Naive B cell (primary cell): ENCODE data around the gene CFAP410. TPM values are rescaled to one million over a fixed set of nuclear protein-coding genes. Genes with fewer than 3 reads are reported as not detected.
A peak's percentile ranks its signal among the peaks of the same experiment; 100 is the strongest.

Source experiments
- ATAC-seq, 2 donors: fragments of 150-1000 bp; cut with Tn5 transposase; 2 replicates each; pipeline ENCODE4 v1.10.0; 2021; ENCODE audit warnings: low read depth in 2 of 2, mild to moderate bottlenecking in 2 of 2, moderate library complexity in 2 of 2
- DNase-seq: peaks from one replicate; pipeline ENCODE4 v3.0.0; 2022
- H3K27ac Mint-ChIP-seq, 6 donors: one replicate each; pipeline ENCODE4 v1.8.0; 2020 to 2022; ENCODE audit warnings: mild to moderate bottlenecking in 6 of 6, mixed read lengths in 6 of 6, moderate library complexity in 5 of 6, inconsistent platforms in 2 of 6
- H3K27me3 Mint-ChIP-seq, 3 donors: one replicate each; pipeline ENCODE4 v1.8.0; 2021 to 2022; ENCODE audit warnings: mixed read lengths in 3 of 3, mild to moderate bottlenecking in 1 of 3
- H3K36me3 Mint-ChIP-seq, 2 donors: one replicate each; pipeline ENCODE4 v1.8.0; 2020 to 2022; ENCODE audit warnings: mixed read lengths in 2 of 2, inconsistent platforms in 1 of 2, mild to moderate bottlenecking in 1 of 2
- H3K4me1 Mint-ChIP-seq, 3 donors: one replicate each; pipeline ENCODE4 v1.8.0; 2020 to 2022; ENCODE audit warnings: mixed read lengths in 3 of 3, inconsistent platforms in 1 of 3, mild to moderate bottlenecking in 1 of 3, moderate library complexity in 1 of 3
- H3K4me3 Mint-ChIP-seq, 8 donors: one replicate each; pipeline ENCODE4 v1.8.0; 2020 to 2022; ENCODE audit warnings: mild to moderate bottlenecking in 8 of 8, mixed read lengths in 8 of 8, moderate library complexity in 8 of 8, inconsistent platforms in 2 of 8
- H3K9me3 Mint-ChIP-seq, 7 donors: one replicate each; pipeline ENCODE4 v1.8.0; 2020 to 2022; ENCODE audit warnings: mixed read lengths in 7 of 7, mild to moderate bottlenecking in 5 of 7, inconsistent platforms in 2 of 7, moderate library complexity in 1 of 7
- polyA plus RNA-seq, 6 donors: library from polyadenylated mRNA; unstranded; fragments of 300-500 nt; fragmentation: Illumina TruSeq; gene quantifications; one replicate each; pipeline ENCODE4 v1.2.3, GENCODE V29; 2021; ENCODE audit warnings: low read depth in 6 of 6

The CFAP410 gene
- polyA plus RNA-seq, 6 donors from 2014 or later: 28.1 to 44.6 (median 35.1) TPM

- peaks cover 0 to 10% (median 4%) of the 10 kb centered on the region in 7 donors for H3K9me3 Mint-ChIP-seq
- ATAC-seq (no peak), DNase-seq (no peak)
- peak overlapping the region in 2 of 6 donors; percentile 17 to 72 for H3K27ac Mint-ChIP-seq
- peaks cover 7 to 21% of the 10 kb centered on the region in 2 donors for H3K36me3 Mint-ChIP-seq
- peaks cover 31 to 41% (median 36%) of the 10 kb centered on the region in 3 donors for H3K4me1 Mint-ChIP-seq
- H3K27me3 Mint-ChIP-seq: no peaks in the 10 kb centered on the region
- peak overlapping the region in 2 of 8 donors; percentile 50 to 85 for H3K4me3 Mint-ChIP-seq
Measured at GRCh38 chr21:44376606-44377005, 37.4 kb upstream of the CFAP410 start.

DNA sequence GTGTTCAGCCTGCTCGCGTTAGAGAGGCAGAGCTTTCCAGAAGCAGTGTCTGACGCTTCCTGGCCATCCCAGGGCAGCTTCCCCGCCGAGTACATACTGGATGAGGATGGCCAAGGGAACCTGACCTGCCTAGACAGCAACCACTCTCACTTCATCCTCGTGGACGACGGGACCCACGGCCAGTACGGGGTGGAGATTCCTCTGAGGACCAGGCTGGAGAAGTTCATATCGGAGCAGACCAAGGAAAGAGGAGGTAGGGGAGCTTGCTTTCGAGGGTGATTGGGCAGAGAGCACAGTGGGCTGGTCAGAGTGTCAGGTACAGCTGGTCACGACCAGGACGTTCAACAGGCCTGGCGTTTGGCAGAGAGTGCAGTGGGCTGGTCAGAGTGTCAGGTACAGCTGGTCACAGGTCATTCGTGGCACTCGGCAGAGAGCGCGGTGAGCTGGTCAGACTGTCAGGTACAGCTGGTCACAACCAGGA, 36.6 kb upstream of the CFAP410 start:
- Mint-ChIP-seq H3K4me1 (peaks cover 28 to 41% (median 32%) of the 10 kb centered on the region in 3 donors), H3K27me3 (no peaks in the 10 kb centered on the region), H3K4me3 (peak overlapping the region in 5 of 8 donors; percentile 15 to 85 (median 24))

DNA sequence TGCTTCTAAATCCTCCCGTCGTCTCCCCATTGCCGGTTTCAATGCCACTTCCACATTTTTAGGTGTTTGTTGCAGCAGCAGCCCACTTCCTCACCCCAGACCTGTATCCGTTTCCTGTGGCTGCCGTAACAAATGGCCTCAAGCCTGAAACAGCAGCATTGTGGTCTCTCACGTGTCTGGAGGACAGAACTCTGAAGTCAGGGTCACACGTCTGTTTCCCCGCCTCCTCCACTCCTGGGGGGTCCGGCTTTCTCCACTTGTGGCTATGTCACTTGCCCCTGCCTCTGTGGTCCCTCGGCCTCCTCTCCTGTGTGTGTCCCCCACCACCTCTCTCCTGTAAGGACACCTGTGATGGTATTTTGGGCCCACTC, 36.1 kb upstream of the CFAP410 start:
- Mint-ChIP-seq H3K27me3 (no peaks in the 10 kb centered on the region), H3K4me3 (peak overlapping the region in 7 of 8 donors; percentile 15 to 85 (median 70)), H3K9me3 (peaks cover 0 to 10% (median 4%) of the 10 kb centered on the region in 7 donors), H3K4me1 (peaks cover 25 to 41% (median 30%) of the 10 kb centered on the region in 3 donors), H3K27ac (peak overlapping the region; percentile 30 to 96 (median 86)), H3K36me3 (peaks cover 7 to 10% of the 10 kb centered on the region in 2 donors)
- DNase-seq (peak; percentile 67), ATAC-seq (peak; percentile 93)

More for the DNA sequence above, 36.6 kb upstream of the CFAP410 start:
- ATAC-seq (no peak), DNase-seq (no peak)
- peaks cover 7 to 14% of the 10 kb centered on the region in 2 donors for H3K36me3 Mint-ChIP-seq
- peak overlapping the region in 5 of 6 donors; percentile 30 to 96 (median 90) for H3K27ac Mint-ChIP-seq
- peaks cover 0 to 10% (median 4%) of the 10 kb centered on the region in 7 donors for H3K9me3 Mint-ChIP-seq

DNA sequence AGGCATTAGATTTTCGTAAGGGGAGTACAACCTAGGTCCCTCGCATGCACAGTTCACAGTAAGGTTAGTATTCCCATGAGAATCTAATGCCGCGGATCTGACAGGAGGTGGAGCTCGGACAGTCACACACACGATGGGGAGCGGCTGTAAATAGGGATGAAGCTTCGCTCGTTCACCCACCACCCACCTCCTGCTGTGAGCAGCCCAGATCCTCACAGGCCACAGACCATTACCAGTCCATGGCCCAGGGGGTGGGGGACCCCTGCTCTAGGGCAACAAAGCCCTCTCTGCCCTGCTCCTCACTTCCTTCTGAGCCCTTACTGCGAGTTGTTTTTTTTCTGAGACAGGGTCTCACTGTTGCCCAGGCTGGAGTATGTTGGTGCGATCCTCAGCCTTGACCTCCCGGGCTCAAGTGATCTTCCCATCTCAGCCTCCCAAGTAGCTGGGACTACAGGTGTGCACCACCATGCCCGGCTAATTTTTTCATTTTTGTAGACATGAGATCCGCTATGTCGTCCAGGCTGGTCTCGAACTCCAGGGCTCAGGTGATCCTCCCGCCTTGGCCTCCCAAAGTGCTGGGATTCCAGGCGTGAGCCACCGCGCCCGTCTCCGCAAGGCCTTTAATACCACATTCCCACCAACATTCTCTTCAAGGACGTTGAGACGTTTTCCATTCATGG, 35.6 kb upstream of the CFAP410 start:
- H3K27ac Mint-ChIP-seq: peak overlapping the region; percentile 58 to 96 (median 82)
- peaks cover 25 to 41% (median 30%) of the 10 kb centered on the region in 3 donors for H3K4me1 Mint-ChIP-seq
- peaks cover 7 to 10% of the 10 kb centered on the region in 2 donors for H3K36me3 Mint-ChIP-seq
- H3K27me3 Mint-ChIP-seq: no peaks in the 10 kb centered on the region
- peak overlapping the region in 5 of 8 donors; percentile 15 to 85 (median 70) for H3K4me3 Mint-ChIP-seq
- ATAC-seq: no peak
- no peak for DNase-seq
- H3K9me3 Mint-ChIP-seq: peaks cover 0 to 10% (median 4%) of the 10 kb centered on the region in 7 donors

- peaks cover 7 to 10% of the 10 kb centered on the region in 2 donors for H3K36me3 Mint-ChIP-seq
- H3K27me3 Mint-ChIP-seq: no peaks in the 10 kb centered on the region
- H3K9me3 Mint-ChIP-seq: peaks cover 0 to 10% (median 4%) of the 10 kb centered on the region in 7 donors
- DNase-seq (no peak), ATAC-seq (no peak)
- peaks cover 23 to 37% (median 29%) of the 10 kb centered on the region in 3 donors for H3K4me1 Mint-ChIP-seq
- peak overlapping the region in 1 of 6 donors; percentile 27 for H3K27ac Mint-ChIP-seq
- H3K4me3 Mint-ChIP-seq: no peak overlapping the region
Measured at GRCh38 chr21:44372616-44373015, 33.4 kb upstream of the CFAP410 start.

DNA sequence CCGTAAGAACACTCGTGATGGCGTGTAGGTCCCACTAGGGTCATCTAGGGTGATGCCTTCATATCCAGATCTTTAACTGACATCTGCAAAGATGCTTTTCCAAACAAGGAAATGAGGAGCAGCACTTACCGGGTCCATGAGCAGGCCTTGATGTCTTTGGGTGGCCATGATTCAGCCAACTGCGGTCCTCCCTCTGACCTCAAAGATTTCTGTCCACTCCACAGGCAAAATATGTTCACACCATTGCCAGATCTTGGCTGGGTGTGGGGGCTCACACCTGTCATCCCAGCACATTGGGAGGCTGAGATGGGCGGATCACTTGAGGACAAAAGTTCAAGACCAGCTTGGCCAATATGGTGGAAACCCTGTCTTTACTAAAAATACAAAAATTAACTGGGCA, 32.4 kb upstream of the CFAP410 start:
- Mint-ChIP-seq H3K36me3 (peaks cover 7 to 10% of the 10 kb centered on the region in 2 donors), H3K4me1 (peaks cover 15 to 28% (median 19%) of the 10 kb centered on the region in 3 donors), H3K27ac (no peak overlapping the region), H3K4me3 (no peak overlapping the region), H3K27me3 (no peaks in the 10 kb centered on the region), H3K9me3 (peaks cover 0 to 10% (median 4%) of the 10 kb centered on the region in 7 donors)
- no peak for DNase-seq
- no peak for ATAC-seq

GRCh38 chr21:44370786-44371410, 31.7 kb upstream of the CFAP410 start:
- Mint-ChIP-seq H3K4me1 (peaks cover 11 to 21% (median 12%) of the 10 kb centered on the region in 3 donors), H3K36me3 (peaks cover 7 to 10% of the 10 kb centered on the region in 2 donors), H3K4me3 (no peak overlapping the region), H3K27me3 (no peaks in the 10 kb centered on the region), H3K27ac (peak overlapping the region in 1 of 6 donors; percentile 22), H3K9me3 (peaks cover 0 to 10% (median 4%) of the 10 kb centered on the region in 7 donors)
- ATAC-seq (no peak), DNase-seq (no peak)

- no peak for DNase-seq
- no peaks in the 10 kb centered on the region for H3K27me3 Mint-ChIP-seq
- peaks cover 0 to 6% (median 3%) of the 10 kb centered on the region in 7 donors for H3K9me3 Mint-ChIP-seq
- peak overlapping the region in 1 of 6 donors; percentile 22 for H3K27ac Mint-ChIP-seq
- no peak for ATAC-seq
- peaks cover 4% of the 10 kb centered on the region in 2 donors for H3K36me3 Mint-ChIP-seq
- no peak overlapping the region for H3K4me3 Mint-ChIP-seq
- peaks cover 3 to 14% (median 5%) of the 10 kb centered on the region in 3 donors for H3K4me1 Mint-ChIP-seq
Measured at GRCh38 chr21:44370027-44370735, 31.0 kb upstream of the CFAP410 start.

DNA sequence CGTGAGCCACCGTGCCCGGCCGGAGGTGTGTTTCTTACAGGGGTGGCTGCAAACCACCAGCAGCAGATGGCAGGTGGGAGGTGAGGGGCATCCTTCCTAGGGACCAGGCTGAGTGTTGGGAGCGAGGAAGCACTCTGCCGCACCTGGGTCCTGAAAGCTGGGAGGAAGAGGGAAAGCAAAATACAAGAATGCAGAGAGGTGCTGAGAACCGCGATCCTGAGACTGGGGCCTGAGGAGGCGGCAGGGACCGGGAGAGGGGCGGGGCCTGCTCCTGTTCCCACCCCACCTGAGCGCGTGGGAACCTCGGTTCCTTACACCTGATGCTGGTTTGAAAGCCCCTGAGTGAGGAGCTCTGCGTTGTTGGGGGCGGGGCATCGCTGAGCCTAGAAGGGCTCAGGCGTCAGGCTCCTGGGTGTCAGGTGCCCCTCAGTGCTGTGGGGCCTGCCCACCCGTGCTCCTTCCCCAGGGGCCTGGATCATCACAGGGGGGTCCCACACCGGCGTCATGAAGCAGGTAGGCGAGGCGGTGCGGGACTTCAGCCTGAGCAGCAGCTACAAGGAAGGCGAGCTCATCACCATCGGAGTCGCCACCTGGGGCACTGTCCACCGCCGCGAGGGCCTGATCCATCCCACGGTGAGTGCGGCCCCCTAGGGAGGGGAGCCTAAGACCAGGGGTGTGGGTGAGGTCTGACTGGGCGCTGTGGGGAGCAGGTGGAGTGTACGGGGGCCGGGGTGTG, 29.7 kb upstream of the CFAP410 start:
- Mint-ChIP-seq H3K27me3 (no peaks in the 10 kb centered on the region), H3K9me3 (no peaks in the 10 kb centered on the region), H3K4me3 (no peak overlapping the region), H3K4me1 (peaks cover 0 to 3% (median 0%) of the 10 kb centered on the region in 3 donors), H3K36me3 (peaks cover 0 to 3% of the 10 kb centered on the region in 2 donors), H3K27ac (peak overlapping the region in 1 of 6 donors; percentile 69)
- DNase-seq (no peak), ATAC-seq (no peak)

DNA sequence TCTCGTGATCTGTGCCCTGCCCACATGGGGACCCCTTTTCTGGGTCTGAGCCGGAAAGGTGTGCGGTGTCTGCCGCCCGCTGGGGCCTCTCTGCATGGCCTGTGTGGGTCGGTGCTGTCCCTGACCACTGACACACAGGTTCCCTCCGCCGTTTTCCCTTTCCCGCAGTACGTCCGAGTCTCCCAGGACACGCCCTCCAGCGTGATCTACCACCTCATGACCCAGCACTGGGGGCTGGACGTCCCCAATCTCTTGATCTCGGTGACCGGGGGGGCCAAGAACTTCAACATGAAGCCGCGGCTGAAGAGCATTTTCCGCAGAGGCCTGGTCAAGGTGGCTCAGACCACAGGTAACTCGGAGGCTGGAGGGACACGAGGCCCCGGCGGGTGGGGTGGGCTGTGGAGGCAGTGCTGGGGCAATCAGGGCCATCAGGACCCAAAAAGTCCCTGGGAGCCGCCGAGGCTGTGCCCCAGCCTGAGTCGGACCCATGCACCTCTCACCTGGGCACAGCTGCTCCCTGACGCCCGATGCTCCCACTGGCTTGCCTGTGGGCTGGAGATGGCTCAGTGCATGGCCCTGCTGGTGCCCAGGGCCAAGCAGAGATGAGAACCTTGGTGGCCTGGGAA, 27.5 kb upstream of the CFAP410 start:
- ATAC-seq (no peak), DNase-seq (no peak)
- Mint-ChIP-seq H3K4me1 (peaks cover 0 to 3% (median 0%) of the 10 kb centered on the region in 3 donors), H3K27ac (no peak overlapping the region), H3K27me3 (no peaks in the 10 kb centered on the region), H3K4me3 (no peak overlapping the region), H3K36me3 (peaks cover 8 to 14% of the 10 kb centered on the region in 2 donors), H3K9me3 (peaks cover 0 to 9% (median 5%) of the 10 kb centered on the region in 7 donors)

DNA sequence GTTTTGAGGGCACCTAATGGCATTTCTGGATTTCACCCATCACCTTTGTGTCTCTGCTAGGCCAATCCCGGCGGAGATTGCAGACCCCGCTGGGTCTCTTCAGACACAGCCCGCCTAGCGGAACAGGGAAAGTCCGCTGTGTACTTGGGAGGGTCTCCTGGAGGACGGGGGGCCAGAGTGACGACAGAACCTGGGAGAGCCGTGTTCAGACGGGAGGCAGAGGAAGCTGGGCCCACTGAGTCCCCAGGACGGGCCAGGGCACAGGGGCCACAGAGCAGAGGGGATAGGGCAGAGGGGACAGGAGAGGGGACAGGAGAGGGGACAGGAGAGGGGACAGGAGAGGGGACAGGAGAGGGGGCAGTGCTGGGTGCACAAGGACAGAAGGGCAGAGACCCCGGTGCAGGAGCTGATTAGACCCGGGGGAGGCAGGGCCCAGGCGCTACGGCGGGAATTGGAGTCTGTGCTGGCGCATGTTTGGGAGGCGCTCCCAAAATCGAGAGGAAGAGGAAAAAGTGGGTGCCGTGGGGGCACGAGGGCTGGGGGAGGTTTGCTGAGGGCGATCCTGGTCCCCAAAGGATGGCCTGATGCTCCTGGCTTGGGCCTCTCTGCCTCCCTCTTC, 26.9 kb upstream of the CFAP410 start:
- no peak for DNase-seq
- no peak overlapping the region for H3K27ac Mint-ChIP-seq
- ATAC-seq: no peak

More for the DNA sequence above, 26.9 kb upstream of the CFAP410 start:
- Mint-ChIP-seq H3K36me3 (peaks cover 8 to 14% of the 10 kb centered on the region in 2 donors), H3K4me1 (peaks cover 0 to 3% (median 0%) of the 10 kb centered on the region in 3 donors), H3K4me3 (no peak overlapping the region), H3K9me3 (peaks cover 0 to 9% (median 5%) of the 10 kb centered on the region in 7 donors), H3K27me3 (no peaks in the 10 kb centered on the region)
